ENCODE measurements around the gene COPS4. TPM values are rescaled to one million over a fixed set of nuclear protein-coding genes. Genes with fewer than 3 reads are reported as not detected.
A peak's percentile ranks its signal among the peaks of the same experiment; 100 is the strongest.
"Not testable (repeated sequence)": the region's sequence is repeated elsewhere in the genome, so short reads cannot be mapped to it uniquely, and the experiment has no call there.

COPS4 gene
- total RNA-seq, result 10 to 100 TPM in 5 of 6 donors, 1 to 10 TPM in 1; 9.4 to 50.9 (median 33.3) TPM

GRCh38 chr4:83034630-83035494 lies at the start of gene COPS4:
TSS of gene COPS4 (plus strand) at chr4:83035183. CDS start at chr4:83035225, 42 bp downstream.
- no peaks in the 10 kb centered on the region for H3K9me3 ChIP-seq
- H3K27ac ChIP-seq, result peak within 1 kb of the TSS; percentile 84 to 95 (median 93)
- H3K36me3 ChIP-seq, result no peaks in the 10 kb centered on the region
- peak within 1 kb of the TSS; percentile 75 to 89 (median 86) for H3K4me3 ChIP-seq
- WGBS, 2 donors, result 0 to 1% methylated on average over 37 to 39 of the region's 39 CpGs
- TF ChIP-seq POLR2A (IDR thresholded peaks at IDR 0.05), result peak in 3 of 4 donors; percentile 66 to 78 (median 72)
- peak; percentile 73 to 84 for TF ChIP-seq POLR2AphosphoS5 (IDR thresholded peaks at IDR 0.05)
- no peak for TF ChIP-seq EP300 (IDR thresholded peaks at IDR 0.05)
- TF ChIP-seq, protein P1, sequence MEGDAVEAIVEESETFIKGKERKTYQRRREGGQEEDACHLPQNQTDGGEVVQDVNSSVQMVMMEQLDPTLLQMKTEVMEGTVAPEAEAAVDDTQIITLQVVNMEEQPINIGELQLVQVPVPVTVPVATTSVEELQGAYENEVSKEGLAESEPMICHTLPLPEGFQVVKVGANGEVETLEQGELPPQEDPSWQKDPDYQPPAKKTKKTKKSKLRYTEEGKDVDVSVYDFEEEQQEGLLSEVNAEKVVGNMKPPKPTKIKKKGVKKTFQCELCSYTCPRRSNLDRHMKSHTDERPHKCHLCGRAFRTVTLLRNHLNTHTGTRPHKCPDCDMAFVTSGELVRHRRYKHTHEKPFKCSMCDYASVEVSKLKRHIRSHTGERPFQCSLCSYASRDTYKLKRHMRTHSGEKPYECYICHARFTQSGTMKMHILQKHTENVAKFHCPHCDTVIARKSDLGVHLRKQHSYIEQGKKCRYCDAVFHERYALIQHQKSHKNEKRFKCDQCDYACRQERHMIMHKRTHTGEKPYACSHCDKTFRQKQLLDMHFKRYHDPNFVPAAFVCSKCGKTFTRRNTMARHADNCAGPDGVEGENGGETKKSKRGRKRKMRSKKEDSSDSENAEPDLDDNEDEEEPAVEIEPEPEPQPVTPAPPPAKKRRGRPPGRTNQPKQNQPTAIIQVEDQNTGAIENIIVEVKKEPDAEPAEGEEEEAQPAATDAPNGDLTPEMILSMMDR (IDR thresholded peaks at IDR 0.05), result peak; percentile 22 to 72 (median 64)
- DNase-seq, result peak; percentile 91 to 99
- no peaks in the 10 kb centered on the region for H3K27me3 ChIP-seq
- ATAC-seq (ENCODE audit: low FRiP score in 2 of 2), result peak; percentile 100
- peaks cover 15 to 24% (median 21%) of the 10 kb centered on the region in 4 donors for H3K4me1 ChIP-seq

- not testable (repeated sequence) for H3K36me3 ChIP-seq; DNase-seq; H3K9me3 ChIP-seq; H3K27ac ChIP-seq; H3K4me1 ChIP-seq; ATAC-seq (ENCODE audit: low FRiP score in 2 of 2); H3K27me3 ChIP-seq; H3K4me3 ChIP-seq
Observed at GRCh38 chr4:82987519-82987918, 47.5 kb upstream of the COPS4 start.

GRCh38 chr4:82988323-82988832 lies 46.6 kb upstream of the COPS4 start:
- Histone ChIP-seq H3K36me3 (peaks cover 0 to 8% (median 0%) of the 10 kb centered on the region in 4 donors), H3K27ac (no peak overlapping the region), H3K4me3 (no peak overlapping the region), H3K4me1 (no peaks in the 10 kb centered on the region), H3K27me3 (no peaks in the 10 kb centered on the region), H3K9me3 (no peaks in the 10 kb centered on the region)
- WGBS, 2 donors, result 89 to 90% methylated on average over 2 of the region's 2 CpGs
- DNase-seq, result no peak
- ATAC-seq (ENCODE audit: low FRiP score in 2 of 2), result no peak
- TF ChIP-seq POLR2AphosphoS5 (IDR thresholded peaks at IDR 0.05), result no peak
- TF ChIP-seq, protein P1 (IDR thresholded peaks at IDR 0.05), result no peak
- TF ChIP-seq POLR2A (IDR thresholded peaks at IDR 0.05), result no peak
- TF ChIP-seq EP300 (IDR thresholded peaks at IDR 0.05), result no peak

DNA sequence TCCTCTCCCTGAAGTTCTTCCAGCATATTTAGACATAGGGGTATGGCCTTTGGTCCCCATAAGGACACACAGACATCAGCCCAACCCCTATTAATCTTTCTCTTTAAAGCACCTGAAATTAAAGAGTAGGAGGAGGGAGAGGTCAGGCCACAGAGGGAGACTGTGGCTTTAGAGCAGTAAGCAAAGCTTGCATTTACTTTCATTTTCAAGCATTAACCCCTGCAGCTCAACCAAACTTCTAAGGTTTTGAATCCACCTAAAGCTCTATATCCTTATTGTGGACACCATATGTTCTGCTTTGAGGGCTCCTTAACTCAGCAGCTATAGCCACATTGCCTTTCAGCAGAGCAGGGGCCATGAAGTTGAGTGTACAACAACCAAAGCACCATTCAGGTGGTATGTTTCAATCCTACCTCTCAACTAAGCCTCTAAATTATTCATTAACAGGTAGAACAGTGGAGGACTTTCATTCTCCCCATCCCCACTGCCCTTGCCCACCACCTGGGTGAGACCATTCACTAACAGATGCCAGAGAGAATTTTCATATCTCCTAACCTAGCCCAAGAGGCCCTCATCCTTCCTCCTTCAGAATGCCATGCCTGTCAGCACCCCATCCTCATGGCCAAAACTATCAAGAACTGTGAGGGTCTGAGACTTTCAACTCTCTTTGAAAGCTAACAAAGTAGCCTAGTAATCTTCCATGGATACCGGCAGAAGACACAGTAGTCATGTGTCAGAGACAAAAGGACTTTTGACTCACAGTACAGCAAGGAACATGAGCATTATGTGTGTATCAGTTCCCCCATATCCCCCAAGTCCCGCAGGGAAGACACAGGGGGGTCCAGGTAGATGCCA lies 45.2 kb upstream of the COPS4 start:
- no peaks in the 10 kb centered on the region for H3K27me3 ChIP-seq
- DNase-seq, result no peak
- TF ChIP-seq POLR2A (IDR thresholded peaks at IDR 0.05), result no peak
- TF ChIP-seq POLR2AphosphoS5 (IDR thresholded peaks at IDR 0.05), result no peak
- no peak for TF ChIP-seq EP300 (IDR thresholded peaks at IDR 0.05)
- TF ChIP-seq, protein P1 (IDR thresholded peaks at IDR 0.05), result no peak
- no peak overlapping the region for H3K4me3 ChIP-seq
- no peak overlapping the region for H3K27ac ChIP-seq
- H3K4me1 ChIP-seq, result no peaks in the 10 kb centered on the region
- no peaks in the 10 kb centered on the region for H3K9me3 ChIP-seq
- H3K36me3 ChIP-seq, result no peaks in the 10 kb centered on the region
- no peak for ATAC-seq (ENCODE audit: low FRiP score in 2 of 2)
- 89 to 92% methylated on average over 2 of the region's 2 CpGs for WGBS, 2 donors

GRCh38 chr4:82994834-82995233 lies 40.1 kb upstream of the COPS4 start:
- WGBS, 2 donors, result 70 to 72% methylated on average over 4 of the region's 4 CpGs
- Histone ChIP-seq H3K36me3 (no peaks in the 10 kb centered on the region), H3K27ac (no peak overlapping the region), H3K4me1 (peaks cover 0 to 3% (median 0%) of the 10 kb centered on the region in 4 donors), H3K9me3 (no peaks in the 10 kb centered on the region), H3K27me3 (no peaks in the 10 kb centered on the region), H3K4me3 (no peak overlapping the region)
- DNase-seq, result no peak
- no peak for ATAC-seq (ENCODE audit: low FRiP score in 2 of 2)
- TF ChIP-seq EP300 (IDR thresholded peaks at IDR 0.05), result no peak
- TF ChIP-seq POLR2AphosphoS5 (IDR thresholded peaks at IDR 0.05), result no peak
- no peak for TF ChIP-seq POLR2A (IDR thresholded peaks at IDR 0.05)
- TF ChIP-seq, protein P1 (IDR thresholded peaks at IDR 0.05), result no peak

Measured in upper lobe of left lung (tissue), 6 donors.